GM12872 (cell line): ENCODE measurements around the gene RPP40.

Experiments
- TF ChIP-seq, protein P1 (sequence below): IDR thresholded peaks from 3 replicates; pipeline ENCODE4 v1.5.1; 2011; ENCODE audit warnings: low read depth, mild to moderate bottlenecking, low read length, moderate library complexity; ENCODE audit not compliant: insufficient read depth

The RPP40 gene

GRCh38 chr6:5029609-5030008 lies 25.8 kb upstream of the RPP40 start:
- TF ChIP-seq, protein P1, sequence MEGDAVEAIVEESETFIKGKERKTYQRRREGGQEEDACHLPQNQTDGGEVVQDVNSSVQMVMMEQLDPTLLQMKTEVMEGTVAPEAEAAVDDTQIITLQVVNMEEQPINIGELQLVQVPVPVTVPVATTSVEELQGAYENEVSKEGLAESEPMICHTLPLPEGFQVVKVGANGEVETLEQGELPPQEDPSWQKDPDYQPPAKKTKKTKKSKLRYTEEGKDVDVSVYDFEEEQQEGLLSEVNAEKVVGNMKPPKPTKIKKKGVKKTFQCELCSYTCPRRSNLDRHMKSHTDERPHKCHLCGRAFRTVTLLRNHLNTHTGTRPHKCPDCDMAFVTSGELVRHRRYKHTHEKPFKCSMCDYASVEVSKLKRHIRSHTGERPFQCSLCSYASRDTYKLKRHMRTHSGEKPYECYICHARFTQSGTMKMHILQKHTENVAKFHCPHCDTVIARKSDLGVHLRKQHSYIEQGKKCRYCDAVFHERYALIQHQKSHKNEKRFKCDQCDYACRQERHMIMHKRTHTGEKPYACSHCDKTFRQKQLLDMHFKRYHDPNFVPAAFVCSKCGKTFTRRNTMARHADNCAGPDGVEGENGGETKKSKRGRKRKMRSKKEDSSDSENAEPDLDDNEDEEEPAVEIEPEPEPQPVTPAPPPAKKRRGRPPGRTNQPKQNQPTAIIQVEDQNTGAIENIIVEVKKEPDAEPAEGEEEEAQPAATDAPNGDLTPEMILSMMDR: no peak

GRCh38 chr6:5028921-5029320 lies 25.1 kb upstream of the RPP40 start:
- TF ChIP-seq, protein P1: no peak

- TF ChIP-seq, protein P1: no peak
Observed at GRCh38 chr6:5028301-5028700, 24.5 kb upstream of the RPP40 start.

DNA sequence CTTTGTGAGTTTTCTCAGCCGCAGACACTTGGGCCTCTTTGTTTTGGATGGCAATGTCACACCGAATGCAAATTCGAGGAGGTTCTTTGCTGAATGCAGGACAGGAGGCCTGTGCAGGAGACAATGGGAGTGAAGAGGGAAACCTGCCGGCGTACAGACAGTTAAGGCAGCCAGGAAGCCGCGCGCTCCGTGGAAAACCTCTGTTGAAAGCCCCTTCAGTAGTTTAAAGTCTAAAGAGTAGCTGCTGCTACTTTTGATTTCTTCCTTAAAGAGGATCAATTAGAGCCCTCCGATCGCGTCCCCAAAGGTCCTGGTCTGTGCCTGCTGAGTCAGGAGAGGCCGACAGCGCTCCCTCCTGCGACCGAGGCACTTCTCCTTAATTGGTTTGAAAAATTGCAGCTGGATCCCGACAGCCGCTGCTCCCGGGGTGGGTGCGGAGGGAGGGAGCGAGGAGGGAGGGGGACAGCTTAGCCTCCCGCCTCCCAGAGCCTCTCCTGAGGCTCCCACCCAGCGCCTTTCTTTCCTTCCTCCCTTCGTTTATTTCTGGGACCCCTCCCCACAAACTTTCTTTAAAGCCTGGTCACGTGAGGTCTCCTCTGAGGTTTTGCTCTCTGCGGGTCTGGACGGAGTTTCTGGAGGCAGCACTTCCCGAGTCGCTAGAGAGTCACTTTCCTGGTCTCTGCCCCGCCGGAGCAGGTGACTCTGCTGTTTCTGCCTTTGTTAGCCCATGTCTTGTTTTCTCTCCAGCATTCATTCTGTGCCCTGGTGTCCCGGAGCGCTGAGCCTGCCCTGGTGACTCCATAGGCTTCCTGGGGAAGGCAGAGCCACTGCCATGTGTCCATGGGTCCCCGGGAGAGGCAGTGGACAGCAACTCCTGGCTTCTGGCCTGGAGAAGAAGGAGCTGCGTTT lies 22.3 kb upstream of the RPP40 start:
- TF ChIP-seq, protein P1: no peak

DNA sequence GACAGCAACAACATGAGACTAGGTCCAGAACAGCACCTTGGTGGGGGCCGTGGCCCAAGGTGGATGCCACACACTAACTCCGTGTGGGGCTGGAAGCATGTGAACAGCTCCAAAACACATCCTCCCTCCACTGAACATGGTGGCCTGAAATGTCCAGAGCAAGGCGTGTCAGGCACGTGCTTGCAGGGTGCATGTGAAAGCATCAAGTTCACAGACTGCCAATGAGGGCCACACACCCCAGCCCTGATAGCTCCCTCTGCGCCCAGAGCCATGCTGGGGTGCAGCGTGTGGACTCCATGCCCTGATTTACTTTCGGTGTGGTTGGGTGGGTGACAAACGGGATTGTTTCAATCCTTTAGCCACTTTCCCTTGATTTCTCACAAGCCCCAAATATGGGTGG lies 20.1 kb upstream of the RPP40 start:
- TF ChIP-seq, protein P1: no peak

GRCh38 chr6:5020142-5020541 lies 16.3 kb upstream of the RPP40 start:
- TF ChIP-seq, protein P1: no peak

DNA sequence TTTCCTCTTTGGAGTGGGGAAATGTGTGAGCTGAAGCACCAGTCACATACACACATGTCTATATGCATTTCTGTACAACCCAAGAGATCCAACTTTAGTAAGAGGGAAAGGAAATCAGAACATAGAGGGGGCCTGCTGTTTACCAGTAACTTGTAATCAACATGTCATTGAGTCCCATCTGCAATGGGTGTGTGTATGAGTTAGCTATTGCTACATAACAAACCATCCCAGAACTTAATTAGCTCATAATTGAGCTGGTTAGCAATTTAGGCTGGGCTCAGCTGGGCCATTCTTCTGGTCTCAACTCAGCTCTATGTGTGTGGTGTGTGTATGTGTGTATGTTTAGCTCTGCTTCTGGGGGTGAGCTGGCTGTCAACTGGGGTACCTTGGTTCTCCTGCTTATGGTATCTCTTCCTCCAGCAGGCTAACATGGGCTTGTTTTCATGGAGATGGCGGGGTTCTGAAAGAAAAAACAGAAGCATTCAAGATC lies 10.3 kb upstream of the RPP40 start:
- TF ChIP-seq, protein P1: no peak
